ENCODE results near the gene COA1. TPM values are rescaled to one million over a fixed set of nuclear protein-coding genes. Genes with fewer than 3 reads are reported as not detected.

The COA1 gene
- total RNA-seq, 4 donors from 2014 or later: 34.0 to 84.2 (median 54.4) TPM

DNA sequence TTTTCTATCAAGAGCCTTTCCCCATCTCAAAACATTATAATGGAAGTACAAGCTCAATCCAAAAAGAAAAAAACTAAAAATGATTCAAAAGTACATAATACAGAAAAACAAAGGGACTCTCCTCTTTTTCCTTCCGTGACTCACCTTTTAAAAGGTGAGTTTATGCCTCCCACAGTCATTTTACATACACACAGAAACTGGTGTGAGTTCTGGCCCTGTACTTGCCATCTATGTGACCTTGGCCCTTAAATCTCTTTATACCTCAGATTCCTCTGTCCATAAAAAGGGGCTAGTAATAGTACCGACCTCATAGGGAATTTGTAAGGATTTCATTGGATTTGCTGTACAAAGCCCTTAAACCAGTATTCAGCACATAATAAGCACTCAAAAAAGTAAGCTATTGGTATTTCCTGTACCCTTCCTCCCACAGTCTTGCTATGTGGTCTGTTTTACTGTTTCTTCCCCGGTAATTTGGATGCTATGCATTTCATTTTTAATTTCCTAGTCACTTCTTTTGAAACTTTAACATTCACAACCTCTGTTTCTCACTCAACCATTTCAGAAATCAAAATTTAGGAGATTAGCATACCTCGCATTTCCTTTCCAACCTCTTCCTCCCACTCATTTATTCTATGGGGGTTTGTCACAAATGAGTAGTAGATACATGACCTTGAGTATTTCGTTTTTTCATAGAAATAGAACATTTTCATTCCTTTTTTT is 107.4 kb downstream of the COA1 start:
- peak overlapping the region in 2 of 4 donors; percentile 32 to 63 for H3K27ac ChIP-seq
- H3K4me3 ChIP-seq: no peak overlapping the region
- H3K4me1 ChIP-seq: peaks cover 0 to 4% (median 0%) of the 10 kb centered on the region in 4 donors
- TF ChIP-seq, protein P1, sequence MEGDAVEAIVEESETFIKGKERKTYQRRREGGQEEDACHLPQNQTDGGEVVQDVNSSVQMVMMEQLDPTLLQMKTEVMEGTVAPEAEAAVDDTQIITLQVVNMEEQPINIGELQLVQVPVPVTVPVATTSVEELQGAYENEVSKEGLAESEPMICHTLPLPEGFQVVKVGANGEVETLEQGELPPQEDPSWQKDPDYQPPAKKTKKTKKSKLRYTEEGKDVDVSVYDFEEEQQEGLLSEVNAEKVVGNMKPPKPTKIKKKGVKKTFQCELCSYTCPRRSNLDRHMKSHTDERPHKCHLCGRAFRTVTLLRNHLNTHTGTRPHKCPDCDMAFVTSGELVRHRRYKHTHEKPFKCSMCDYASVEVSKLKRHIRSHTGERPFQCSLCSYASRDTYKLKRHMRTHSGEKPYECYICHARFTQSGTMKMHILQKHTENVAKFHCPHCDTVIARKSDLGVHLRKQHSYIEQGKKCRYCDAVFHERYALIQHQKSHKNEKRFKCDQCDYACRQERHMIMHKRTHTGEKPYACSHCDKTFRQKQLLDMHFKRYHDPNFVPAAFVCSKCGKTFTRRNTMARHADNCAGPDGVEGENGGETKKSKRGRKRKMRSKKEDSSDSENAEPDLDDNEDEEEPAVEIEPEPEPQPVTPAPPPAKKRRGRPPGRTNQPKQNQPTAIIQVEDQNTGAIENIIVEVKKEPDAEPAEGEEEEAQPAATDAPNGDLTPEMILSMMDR (IDR thresholded peaks at IDR 0.05): no peak
- TF ChIP-seq POLR2A (IDR thresholded peaks at IDR 0.05): no peak
- H3K9me3 ChIP-seq: no peaks in the 10 kb centered on the region
- no peak for DNase-seq
- H3K36me3 ChIP-seq: peaks cover 0 to 50% (median 0%) of the 10 kb centered on the region in 3 donors
- no peaks in the 10 kb centered on the region for H3K27me3 ChIP-seq

DNA sequence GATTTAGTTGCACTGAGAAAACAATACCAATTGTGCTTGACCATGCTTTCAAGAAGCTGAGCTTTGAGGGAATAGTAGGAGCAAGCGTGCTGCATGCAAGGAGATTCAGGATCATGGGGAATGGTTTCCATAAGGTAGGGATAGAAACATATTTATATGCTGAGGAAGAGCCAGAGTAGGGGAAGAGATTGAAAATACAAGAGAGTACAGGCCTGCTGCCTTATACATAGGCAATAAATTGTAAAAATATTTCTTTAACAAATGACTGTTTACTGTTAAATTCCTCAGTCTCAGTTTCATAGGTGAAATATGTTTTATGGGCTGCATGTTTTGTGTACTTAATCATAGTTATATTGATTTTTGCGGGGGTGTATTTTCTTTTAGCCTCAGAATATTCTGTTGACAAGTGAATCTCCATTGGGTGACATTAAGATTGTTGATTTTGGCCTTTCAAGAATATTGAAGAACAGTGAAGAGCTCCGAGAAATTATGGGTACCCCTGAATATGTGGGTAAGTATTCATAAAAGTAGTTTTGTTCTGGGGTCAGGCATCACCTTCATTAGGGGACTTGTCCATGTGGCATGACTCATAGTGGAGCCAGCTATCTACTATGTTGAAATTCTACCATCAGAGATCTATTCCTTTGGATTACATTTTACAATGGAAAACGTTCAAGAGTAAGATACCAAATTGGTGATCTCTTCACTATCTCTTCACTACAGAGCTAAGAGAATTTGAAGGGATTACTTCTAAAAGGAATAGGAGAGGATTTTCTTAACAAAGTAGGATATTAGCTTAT is 109.9 kb downstream of the COA1 start:
- Histone ChIP-seq H3K27ac (no peak overlapping the region), H3K9me3 (no peaks in the 10 kb centered on the region), H3K4me1 (no peaks in the 10 kb centered on the region), H3K27me3 (no peaks in the 10 kb centered on the region), H3K4me3 (no peak overlapping the region), H3K36me3 (peaks cover 0 to 37% (median 0%) of the 10 kb centered on the region in 3 donors)
- DNase-seq: no peak
- TF ChIP-seq POLR2A (IDR thresholded peaks at IDR 0.05): no peak
- TF ChIP-seq, protein P1 (IDR thresholded peaks at IDR 0.05): no peak

DNA sequence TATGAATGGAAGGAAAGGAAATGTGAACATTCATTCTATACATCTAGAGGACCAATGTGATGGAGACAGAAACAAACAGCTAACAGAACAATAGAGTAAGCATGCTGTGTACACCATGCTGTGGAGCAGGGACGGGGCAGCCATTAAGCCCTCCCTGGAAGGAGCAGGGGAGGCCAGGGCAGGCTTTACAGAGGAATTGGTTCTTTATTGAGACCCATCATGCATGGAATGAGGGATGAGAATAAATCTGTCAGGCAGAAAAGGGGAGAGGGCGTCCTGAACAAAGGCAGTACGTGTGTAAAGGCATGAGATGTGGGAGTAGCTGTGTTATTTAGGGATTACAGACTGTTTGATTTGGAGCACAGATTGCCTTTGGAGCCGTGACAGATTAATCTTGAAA is 111.2 kb downstream of the COA1 start:
- no peaks in the 10 kb centered on the region for H3K9me3 ChIP-seq
- DNase-seq: no peak
- TF ChIP-seq, protein P1 (IDR thresholded peaks at IDR 0.05): no peak
- H3K4me3 ChIP-seq: no peak overlapping the region
- no peak overlapping the region for H3K27ac ChIP-seq
- peaks cover 0 to 1% (median 0%) of the 10 kb centered on the region in 4 donors for H3K4me1 ChIP-seq
- no peaks in the 10 kb centered on the region for H3K27me3 ChIP-seq
- H3K36me3 ChIP-seq: peaks cover 0 to 27% (median 0%) of the 10 kb centered on the region in 3 donors

DNA sequence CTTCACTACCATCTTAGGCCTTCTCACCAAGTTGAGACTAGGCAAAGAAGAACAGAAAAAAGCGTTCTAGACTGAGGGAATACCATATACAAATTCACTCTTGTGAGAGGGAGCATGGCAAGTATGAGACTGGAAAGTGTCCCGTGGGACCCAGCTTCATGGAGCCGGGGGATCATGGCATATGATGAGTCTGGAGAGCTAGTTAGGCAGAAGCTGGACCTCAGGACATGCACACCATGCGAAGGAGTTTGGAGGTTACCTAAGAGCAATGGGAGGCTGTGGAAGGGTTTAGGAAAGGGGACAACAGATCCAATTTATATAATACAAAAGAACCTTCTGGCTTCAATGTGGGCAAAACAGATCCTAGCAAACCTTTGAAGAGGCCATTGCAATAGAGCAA is 112.3 kb downstream of the COA1 start:
- Histone ChIP-seq H3K27ac (no peak overlapping the region), H3K9me3 (no peaks in the 10 kb centered on the region), H3K36me3 (peaks cover 0 to 25% (median 0%) of the 10 kb centered on the region in 3 donors), H3K4me3 (no peak overlapping the region), H3K4me1 (peaks cover 0 to 11% (median 2%) of the 10 kb centered on the region in 4 donors), H3K27me3 (no peaks in the 10 kb centered on the region)
- no peak for TF ChIP-seq POLR2A (IDR thresholded peaks at IDR 0.05)
- TF ChIP-seq, protein P1 (IDR thresholded peaks at IDR 0.05): no peak
- no peak for DNase-seq

DNA sequence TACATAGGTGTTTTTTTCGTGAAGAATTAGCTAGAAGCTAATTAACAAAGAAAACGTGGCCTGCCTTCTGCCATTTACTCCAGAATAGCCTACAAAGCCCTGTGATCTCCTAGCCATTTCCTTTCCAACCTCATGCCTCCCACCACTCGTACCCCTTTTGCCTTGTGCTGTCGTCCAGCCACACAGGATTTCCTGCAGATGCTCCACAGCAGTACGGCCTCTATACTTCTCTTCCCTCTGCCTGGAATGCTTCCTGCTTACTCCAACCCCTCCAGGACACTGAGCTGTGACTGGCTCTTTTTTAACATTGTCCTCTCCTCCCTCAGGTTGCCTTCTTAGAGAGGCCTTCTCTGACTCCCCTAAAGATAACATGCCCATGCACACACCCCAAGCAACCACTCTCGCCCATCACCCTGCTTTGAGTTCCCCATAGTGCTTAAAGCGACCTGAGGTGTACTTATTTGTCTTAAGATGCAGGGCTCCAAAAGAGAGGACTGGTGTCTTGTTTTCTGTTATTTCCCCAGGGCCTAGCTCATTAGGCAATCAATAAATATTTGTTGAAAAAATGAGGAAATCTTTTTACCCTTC is 113.7 kb downstream of the COA1 start:
- Histone ChIP-seq H3K27me3 (no peaks in the 10 kb centered on the region), H3K9me3 (no peaks in the 10 kb centered on the region), H3K4me1 (peaks cover 0 to 11% (median 4%) of the 10 kb centered on the region in 4 donors), H3K27ac (peak overlapping the region in 1 of 4 donors; percentile 12), H3K4me3 (no peak overlapping the region), H3K36me3 (peaks cover 0 to 30% (median 0%) of the 10 kb centered on the region in 3 donors)
- DNase-seq: no peak
- TF ChIP-seq POLR2A (IDR thresholded peaks at IDR 0.05): no peak
- TF ChIP-seq, protein P1 (IDR thresholded peaks at IDR 0.05): no peak

Measured in Peyer's patch (tissue), 4 donors.